Kidney (tissue), 14 donors: Measurements from ENCODE around the gene ASIC3. TPM values are rescaled to one million over a fixed set of nuclear protein-coding genes. Genes with fewer than 3 reads are reported as not detected.

Source experiments
- DNase-seq, 5 donors: peaks; one replicate each; pipeline ENCODE4 v3.0.0-alpha.2; 2013 to 2020
- FAIRE-seq: peaks from 2 replicates; lab custom pipeline; 2012; peaks lifted over from hg19 to GRCh38; lab: Jason Lieb, UNC
- H3K27ac ChIP-seq, 2 donors: one replicate each; pipeline ENCODE4 v1.7.0; 2013; ENCODE audit warnings: low read depth in 2 of 2, low read length in 2 of 2, inconsistent platforms in 1 of 2
- H3K27me3 ChIP-seq: one replicate; pipeline ENCODE4 v1.7.1; 2013; ENCODE audit warnings: low read length, inconsistent platforms; ENCODE audit not compliant: control insufficient read depth, insufficient read depth
- H3K36me3 ChIP-seq, 3 donors: one replicate each; pipeline versions ENCODE4 v1.7.0 to v1.7.1; 2013; ENCODE audit warnings: low read length in 3 of 3, control low read depth in 1 of 3, inconsistent platforms in 1 of 3; ENCODE audit not compliant: insufficient read depth in 3 of 3, control insufficient read depth in 2 of 3
- H3K4me1 ChIP-seq, 3 donors: one replicate each; pipeline versions ENCODE4 v1.7.0 to v1.7.1; 2013; ENCODE audit warnings: low read length in 3 of 3, inconsistent platforms in 1 of 3, low read depth in 1 of 3; ENCODE audit not compliant: control insufficient read depth in 2 of 3, insufficient read depth in 2 of 3
- H3K4me3 ChIP-seq, 3 donors: one replicate each; pipeline versions ENCODE4 v1.7.0 to v1.8.1; 2013; ENCODE audit warnings: low read length in 3 of 3, control low read depth in 1 of 3, inconsistent platforms in 1 of 3
- H3K9ac ChIP-seq, 3 donors: one replicate each; pipeline versions ENCODE4 v1.7.0 to v1.7.1; 2013; ENCODE audit warnings: low read length in 3 of 3, control low read depth in 1 of 3, inconsistent platforms in 1 of 3
- H3K9me3 ChIP-seq, 3 donors: one replicate each; pipeline versions ENCODE4 v1.7.0 to v1.7.1; 2013; ENCODE audit warnings: low read length in 3 of 3, control low read depth in 1 of 3, inconsistent platforms in 1 of 3; ENCODE audit not compliant: control insufficient read depth in 2 of 3, insufficient read depth in 1 of 3
- CTCF ChIP-seq: IDR thresholded peaks from 3 replicates; pipeline ENCODE4 v1.5.1; 2012; ENCODE audit warnings: mild to moderate bottlenecking, moderate library complexity, borderline replicate concordance; ENCODE audit not compliant: insufficient read depth; ENCODE audit errors: extremely low read depth
- intact Hi-C: fragments of 100-400 bp; cut with DNase I; formaldehyde crosslinking; loops from one replicate; pipeline ENCODE4 v1.11.1; 2022
- polyA plus RNA-seq: library from polyadenylated mRNA; stranded (reverse); fragments of 350-450 nt; fragmentation: Illumina TruSeq; extraction: RNeasy Lipid Tissue Mini Kit (QIAGEN cat#74804); gene quantifications from one replicate; pipeline ENCODE4 v1.2.3, GENCODE V29; 2014; ENCODE audit warnings: low read depth, low replicate concordance; ENCODE audit not compliant: insufficient read depth
- total RNA-seq: library from RNA; stranded (reverse); fragmentation: NEBNext Ultra II Directional; extraction: Animal tissue kit (Norgen Biotek cat#: 25700); gene quantifications from one replicate; pipeline ENCODE4 v1.2.1, GENCODE V29; 2021
- donor health status: control.
- donor health status: control.
- donor health status: control.
- donor health status: control.
- donor health status: control.
- donor health status: DM: yes; HTN: yes; CAD: no.
- donor health status: Normal renal cell carcinoma (clear cell type).

ASIC3 gene
- total and polyA plus RNA-seq, 2 donors from 2014 or later, result 1.9 to 3.1 TPM

GRCh38 chr7:151028948-151029501, 19.3 kb upstream of the ASIC3 start:
- Histone ChIP-seq H3K27ac (peak overlapping the region; percentile 81 to 82), H3K4me1 (no peaks in the 10 kb centered on the region), H3K9me3 (no peaks in the 10 kb centered on the region), H3K9ac (peak overlapping the region; percentile 54 to 82 (median 72)), H3K36me3 (no peaks in the 10 kb centered on the region), H3K4me3 (peak overlapping the region; percentile 83 to 98 (median 94)), H3K27me3 (no peaks in the 10 kb centered on the region)
- TF ChIP-seq CTCF, result no peak
- DNase-seq, result no peak
- no peak for FAIRE-seq
- intact Hi-C loops, result no loop called here

DNA sequence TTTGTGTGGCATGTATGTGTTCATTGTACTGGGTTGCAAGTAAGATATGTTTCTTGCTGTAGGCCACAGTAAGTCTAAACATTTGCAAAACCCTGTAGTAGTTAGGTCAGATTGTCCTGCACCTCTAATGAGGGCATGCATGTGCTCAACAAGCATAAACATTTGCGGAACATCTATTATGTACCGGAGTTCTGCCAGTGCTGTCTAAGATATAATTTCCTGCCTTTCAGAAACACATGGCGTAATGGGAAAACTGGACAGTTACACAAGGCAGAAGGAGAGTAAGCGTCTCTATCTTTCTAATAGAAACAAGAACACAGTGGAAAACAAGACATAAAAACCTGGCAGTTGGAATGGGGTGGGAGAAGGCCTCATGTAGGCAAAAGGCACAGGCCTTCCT, 17.3 kb upstream of the ASIC3 start:
- H3K27me3 ChIP-seq, result no peaks in the 10 kb centered on the region
- no peak overlapping the region for H3K27ac ChIP-seq
- FAIRE-seq (no peak), DNase-seq (no peak)
- intact Hi-C loops, result no loop called here
- H3K4me3 ChIP-seq, result no peak overlapping the region
- TF ChIP-seq CTCF, result no peak
- no peaks in the 10 kb centered on the region for H3K9me3 ChIP-seq
- peaks cover 0 to 13% (median 10%) of the 10 kb centered on the region in 3 donors for H3K36me3 ChIP-seq
- H3K4me1 ChIP-seq, result no peaks in the 10 kb centered on the region
- no peak overlapping the region for H3K9ac ChIP-seq

DNA sequence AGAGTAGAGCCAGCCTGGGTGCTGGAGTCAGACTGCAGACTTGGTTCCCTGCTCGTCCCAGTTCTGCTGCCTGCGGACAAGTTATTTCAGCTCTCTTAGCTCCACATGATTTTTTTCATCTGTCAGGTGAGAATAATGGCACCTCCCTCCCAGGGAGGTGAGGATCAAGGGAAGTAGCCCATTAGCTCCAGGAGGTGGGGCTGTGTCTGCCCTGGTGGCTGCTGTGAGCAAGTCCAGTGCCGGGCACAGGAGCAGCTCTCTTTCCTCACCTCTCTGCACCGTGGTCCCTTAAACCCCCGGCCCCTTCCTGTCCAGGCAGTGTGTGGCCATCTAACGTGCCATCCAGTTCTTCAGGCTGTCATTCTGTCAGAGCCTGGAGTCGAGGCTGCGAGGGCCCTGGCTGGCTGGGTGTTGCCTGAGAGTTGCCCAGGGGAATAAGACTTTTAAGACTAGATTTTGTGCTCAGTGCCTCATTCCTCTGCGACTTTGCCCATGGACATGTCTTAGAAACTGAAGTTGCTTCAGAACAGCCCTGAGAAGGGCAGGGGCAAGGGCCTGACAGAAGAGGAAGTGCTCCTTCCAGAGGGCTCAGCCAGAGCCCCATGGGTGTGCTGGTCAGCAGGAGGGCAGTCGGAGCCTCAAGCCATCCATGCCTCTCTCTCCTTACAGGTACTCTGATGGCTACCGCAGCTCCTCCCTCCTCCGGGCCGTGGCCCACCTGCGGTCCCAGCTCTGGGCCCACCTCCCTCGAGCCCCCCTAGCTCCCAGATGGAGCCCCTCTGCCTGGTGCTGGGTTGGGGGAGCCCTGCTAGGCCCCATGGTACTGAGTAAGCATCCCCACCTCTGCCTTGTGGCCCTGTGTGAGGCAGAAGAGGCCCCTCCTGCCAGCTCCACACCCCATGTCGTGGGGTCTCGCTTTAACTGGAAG, 15.1 kb upstream of the ASIC3 start:
- Histone ChIP-seq H3K4me3 (no peak overlapping the region), H3K4me1 (no peaks in the 10 kb centered on the region), H3K27me3 (no peaks in the 10 kb centered on the region), H3K9me3 (no peaks in the 10 kb centered on the region), H3K27ac (no peak overlapping the region), H3K9ac (no peak overlapping the region), H3K36me3 (peaks cover 2 to 13% (median 10%) of the 10 kb centered on the region in 3 donors)
- DNase-seq, result no peak
- intact Hi-C loops, result no loop called here
- no peak for FAIRE-seq
- TF ChIP-seq CTCF, result no peak
